GM18873 (cell line): ENCODE measurements around the gene ZNF823.
"Not testable (repeated sequence)": the region's sequence is repeated elsewhere in the genome, so short reads cannot be mapped to it uniquely, and the experiment has no call there.

Experiments used
- ATAC-seq: cut with Tn5 transposase; IDR thresholded peaks from one replicate; pipeline ENCODE4 v1.9.1; 2021; ENCODE audit warnings: mild to moderate bottlenecking, moderate library complexity, moderate number of reproducible peaks; ENCODE audit not compliant: unreplicated experiment, low FRiP score

ZNF823 gene

DNA sequence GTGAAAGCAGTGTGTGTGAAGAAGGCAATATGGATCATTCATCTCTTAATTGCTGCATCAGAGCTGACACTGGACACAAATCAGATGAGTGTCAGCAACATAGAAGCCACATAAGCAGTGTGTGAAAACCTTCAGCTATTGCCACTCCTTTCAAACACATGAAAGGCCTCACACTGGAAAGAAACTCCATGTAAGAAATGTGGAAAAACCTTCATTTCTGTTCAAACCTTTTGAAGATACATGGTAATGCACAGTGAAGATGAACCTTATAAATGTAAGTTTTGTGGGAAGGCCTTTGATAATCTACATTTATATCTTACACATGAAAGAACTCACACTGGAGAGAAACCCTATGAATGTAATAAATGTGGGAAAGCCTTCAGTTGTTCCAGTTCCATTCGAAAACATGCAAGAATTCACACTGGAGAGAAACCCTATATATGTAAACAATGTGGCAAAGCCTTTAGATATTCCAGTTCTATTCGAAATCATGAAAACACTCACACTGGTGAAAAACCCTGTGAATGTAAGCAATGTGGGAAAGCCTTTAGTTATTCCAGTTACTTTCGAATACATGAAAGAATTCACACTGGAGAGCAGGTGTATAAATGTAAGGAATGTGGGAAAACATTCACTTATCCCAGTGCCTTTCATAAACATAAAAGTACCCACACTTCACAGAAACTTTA lies 53.6 kb downstream of the ZNF823 start:
- ATAC-seq, result no peak

DNA sequence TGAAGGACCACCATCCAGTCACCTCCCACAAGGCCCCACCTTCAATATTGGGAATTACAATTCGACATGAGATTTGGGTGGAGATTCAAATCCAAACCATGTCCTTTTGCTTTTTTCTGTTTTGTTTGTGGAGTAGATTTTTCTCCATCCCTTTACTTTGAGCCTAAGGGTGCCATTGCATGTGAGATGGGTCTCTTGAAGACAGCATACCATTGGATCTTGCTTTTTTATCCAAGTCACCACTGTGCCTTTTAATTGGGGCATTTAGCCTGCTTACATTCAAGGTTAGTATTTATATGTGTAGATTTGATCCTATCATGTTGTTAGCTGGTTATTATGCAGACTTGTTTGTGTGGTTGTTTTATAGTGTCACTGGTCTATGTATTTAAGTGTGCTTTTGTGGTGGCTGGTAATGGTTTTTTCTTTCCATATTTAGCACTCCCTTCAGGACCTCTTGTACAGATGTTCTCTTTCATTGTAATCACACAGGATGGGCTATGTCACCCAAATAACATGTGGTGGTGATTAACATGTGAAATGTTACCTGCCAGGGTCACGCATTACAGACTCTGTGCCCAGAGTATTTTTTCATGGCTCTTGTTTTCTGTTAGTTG lies 58.0 kb downstream of the ZNF823 start:
- no peak for ATAC-seq

DNA sequence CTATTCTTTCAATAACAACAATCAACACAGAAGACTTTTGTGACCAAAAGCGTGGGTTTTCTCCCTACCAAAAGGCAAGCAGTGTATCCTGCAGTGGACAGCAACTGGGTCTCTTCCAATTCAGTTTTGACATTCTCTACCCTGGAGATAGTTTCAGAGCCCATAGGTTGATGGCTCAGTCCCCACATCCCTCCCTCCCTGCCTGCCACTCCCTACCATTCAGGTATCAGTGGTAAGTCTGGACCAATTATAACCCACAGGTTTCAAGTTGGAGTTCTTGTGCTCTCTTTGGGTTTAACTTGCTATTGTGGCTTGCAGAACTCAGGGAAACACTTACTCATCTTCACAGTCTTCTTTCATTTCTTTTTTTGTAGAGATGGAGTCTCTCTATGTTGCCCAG lies 60.2 kb downstream of the ZNF823 start:
- no peak for ATAC-seq

DNA sequence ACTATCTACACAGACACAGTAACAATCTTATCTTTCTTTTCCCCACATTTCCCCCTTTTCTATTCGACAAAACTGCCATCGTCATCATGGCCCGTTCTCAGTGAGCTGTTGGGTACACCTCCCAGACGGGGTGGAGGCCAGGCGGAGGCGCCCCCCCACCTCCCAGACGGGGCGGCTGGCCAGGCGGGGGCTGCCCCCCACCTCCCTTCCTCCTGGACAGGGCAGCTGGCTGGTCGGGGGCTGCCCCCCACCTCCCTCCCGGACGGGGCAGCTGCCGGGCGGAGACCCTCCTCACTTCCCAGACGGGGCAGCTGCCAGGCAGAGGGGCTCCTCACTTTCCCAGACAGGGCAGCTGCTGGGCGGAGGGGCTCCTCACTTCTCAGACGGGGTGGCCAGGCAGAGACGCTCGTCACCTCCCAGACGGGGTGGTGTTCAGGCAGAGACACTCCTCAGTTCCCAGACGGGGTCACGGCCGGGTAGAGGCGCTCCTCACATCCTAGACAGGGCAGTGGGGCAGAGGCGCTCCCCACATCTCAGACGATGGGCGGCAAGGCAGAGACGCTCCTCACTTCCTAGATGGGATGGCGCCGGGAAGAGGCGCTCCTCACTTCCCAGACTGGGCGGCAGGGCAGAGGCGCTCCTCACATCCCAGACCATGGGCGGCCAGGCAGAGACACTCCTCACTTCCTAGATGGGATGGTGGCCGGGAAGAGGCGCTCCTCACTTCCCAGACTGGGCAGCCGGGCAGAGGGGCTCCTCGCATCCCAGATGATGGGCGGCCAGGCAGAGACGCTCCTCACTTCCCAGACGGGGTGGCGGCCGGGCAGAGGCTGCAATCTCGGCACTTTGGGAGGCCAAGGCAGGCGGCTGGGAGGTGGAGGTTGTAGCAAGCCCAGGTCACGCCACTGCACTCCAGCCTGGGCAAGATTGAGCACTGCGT lies 61.8 kb downstream of the ZNF823 start:
- ATAC-seq, result not testable (repeated sequence)

DNA sequence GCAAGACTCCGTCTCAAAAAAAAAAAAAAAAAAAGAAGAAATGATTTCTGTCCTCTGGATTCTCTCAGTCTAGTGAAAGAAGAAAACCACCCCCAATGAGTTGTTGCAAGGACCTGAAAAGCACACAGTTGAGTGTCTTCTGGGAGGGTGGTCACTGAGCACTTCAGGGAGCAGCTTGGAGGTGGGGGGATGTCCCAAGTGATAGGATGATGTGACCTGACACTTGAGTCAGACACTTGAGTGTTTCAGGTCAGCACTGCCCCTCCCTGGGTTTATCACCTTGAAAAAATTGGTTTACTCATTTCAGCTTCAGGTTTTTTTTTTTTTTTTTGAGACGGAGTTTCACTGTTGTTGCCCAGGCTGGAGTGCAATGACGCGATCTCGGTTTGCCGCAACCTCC lies 63.2 kb downstream of the ZNF823 start:
- no peak for ATAC-seq

DNA sequence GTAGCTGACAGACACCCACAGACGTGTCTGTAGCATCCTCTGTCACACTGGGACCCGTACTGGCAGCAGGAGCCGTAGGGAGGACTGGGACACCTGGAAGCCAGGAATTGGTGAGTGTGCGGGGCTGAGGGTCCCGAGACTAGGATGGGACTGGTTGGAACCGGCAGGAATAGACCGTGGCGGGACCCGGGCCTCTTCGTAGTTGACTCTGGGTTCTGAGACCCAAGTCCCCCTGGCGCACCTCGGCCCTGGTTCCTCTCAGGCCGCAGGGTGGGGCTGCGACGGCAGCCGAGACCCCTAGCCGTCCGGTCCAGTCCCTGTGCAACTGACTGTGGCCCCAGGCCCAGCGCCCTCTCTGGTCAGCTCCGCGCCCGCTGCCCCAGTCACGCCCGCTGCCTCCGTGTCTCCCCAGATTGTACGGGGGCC lies 64.7 kb downstream of the ZNF823 start:
- ATAC-seq, result no peak

DNA sequence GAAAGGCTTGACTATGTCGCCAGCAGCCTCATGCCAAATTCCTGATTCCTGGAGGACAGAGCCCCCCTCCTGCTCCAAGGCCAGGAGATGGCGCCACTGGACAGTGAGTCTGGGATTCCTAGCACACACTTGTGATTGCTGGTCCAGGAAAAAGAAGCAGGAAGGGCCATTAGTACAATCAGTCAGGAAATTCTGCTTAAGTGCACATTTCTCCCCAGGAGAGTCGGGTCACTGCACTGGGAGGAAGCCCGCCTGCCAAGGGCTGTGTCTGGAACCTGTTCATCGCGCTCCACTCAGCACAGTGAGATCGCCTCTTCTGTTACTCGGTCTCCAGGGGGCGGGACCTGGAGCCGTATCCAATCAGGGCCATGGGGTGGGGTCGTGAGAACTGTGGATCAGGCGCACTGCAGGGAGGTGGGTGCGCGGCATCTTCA lies 65.1 kb downstream of the ZNF823 start:
- ATAC-seq, result no peak
